ENCODE results near the gene MIS18BP1. TPM values are rescaled to one million over a fixed set of nuclear protein-coding genes. Genes with fewer than 3 reads are reported as not detected.

MIS18BP1 gene
- total and polyA plus RNA-seq, 9 of the 15 experiments (the other 6 are each of a cell fraction or from before 2014, with no cell fraction given) = 5.0 to 29.1 (median 19.1) TPM

- peak; percentile 59 for TF ChIP-seq HMGN3 (IDR thresholded peaks at IDR 0.05; ENCODE audit: borderline replicate concordance, extremely low read depth, insufficient read length, low read depth, low read length)
- no peak for TF ChIP-seq NR2C2 (CRISPR knock-in tag; IDR thresholded peaks at IDR 0.05)
- peak; percentile 32; the same call in 1 of the 2 replicates for TF ChIP-seq NR2C2 (tag; IDR thresholded peaks at IDR 0.05)
- TF ChIP-seq ETS1 (conservative IDR thresholded peaks at IDR 0.05; ENCODE audit: control insufficient read depth, low read depth, low read length) = 0 out of 2 replicates have a peak, but pooled peaks have one; percentile 41
- TF ChIP-seq ZBTB8A (IDR thresholded peaks at IDR 0.05; ENCODE audit: partially characterized antibody) = no peak
- no peak for TF ChIP-seq ZNF764 (CRISPR knock-in tag; IDR thresholded peaks at IDR 0.05; ENCODE audit: low read depth)
- no peak for TF ChIP-seq SLC30A9 (CRISPR knock-in tag; IDR thresholded peaks at IDR 0.05)
- no peak for TF ChIP-seq CREB3L1 (IDR thresholded peaks at IDR 0.05; ENCODE audit: borderline replicate concordance, low read depth)
- no peak for TF ChIP-seq ARNT (IDR thresholded peaks at IDR 0.05)
- no peak for TF ChIP-seq ETS2 (tag; IDR thresholded peaks at IDR 0.05; ENCODE audit: borderline replicate concordance, poor library complexity, severe bottlenecking)
- no peak for TF ChIP-seq ILK (tag; IDR thresholded peaks at IDR 0.05; ENCODE audit: borderline replicate concordance, low read depth)
- no peak for TF ChIP-seq XRCC4 (IDR thresholded peaks at IDR 0.05; ENCODE audit: extremely low read depth, insufficient read depth, insufficient read length)
- no peak for TF ChIP-seq ZBTB34 (CRISPR knock-in tag; IDR thresholded peaks at IDR 0.05)
- no peak for TF ChIP-seq NELFE (IDR thresholded peaks at IDR 0.05; ENCODE audit: insufficient read depth, insufficient read length)
- peak; percentile 62 for TF ChIP-seq NCOA6 (IDR thresholded peaks at IDR 0.05)
- TF ChIP-seq ZNF644 (tag; IDR thresholded peaks at IDR 0.05; ENCODE audit: low read depth) = no peak
- no peak for TF ChIP-seq ZNF589 (CRISPR knock-in tag; IDR thresholded peaks at IDR 0.05; ENCODE audit: low read depth)
These were observed at the start of gene MIS18BP1 (continued) for GRCh38 chr14:45253070-45253753.

Measured in K562 (cell line).